ENCODE results near the gene UBALD2. TPM values are rescaled to one million over a fixed set of nuclear protein-coding genes. Genes with fewer than 3 reads are reported as not detected.
"Not testable (repeated sequence)": the region's sequence is repeated elsewhere in the genome, so short reads cannot be mapped to it uniquely, and the experiment has no call there.

Gene UBALD2
- total and polyA plus RNA-seq, 9 donors = 10.8 to 27.3 (median 18.2) TPM

DNA sequence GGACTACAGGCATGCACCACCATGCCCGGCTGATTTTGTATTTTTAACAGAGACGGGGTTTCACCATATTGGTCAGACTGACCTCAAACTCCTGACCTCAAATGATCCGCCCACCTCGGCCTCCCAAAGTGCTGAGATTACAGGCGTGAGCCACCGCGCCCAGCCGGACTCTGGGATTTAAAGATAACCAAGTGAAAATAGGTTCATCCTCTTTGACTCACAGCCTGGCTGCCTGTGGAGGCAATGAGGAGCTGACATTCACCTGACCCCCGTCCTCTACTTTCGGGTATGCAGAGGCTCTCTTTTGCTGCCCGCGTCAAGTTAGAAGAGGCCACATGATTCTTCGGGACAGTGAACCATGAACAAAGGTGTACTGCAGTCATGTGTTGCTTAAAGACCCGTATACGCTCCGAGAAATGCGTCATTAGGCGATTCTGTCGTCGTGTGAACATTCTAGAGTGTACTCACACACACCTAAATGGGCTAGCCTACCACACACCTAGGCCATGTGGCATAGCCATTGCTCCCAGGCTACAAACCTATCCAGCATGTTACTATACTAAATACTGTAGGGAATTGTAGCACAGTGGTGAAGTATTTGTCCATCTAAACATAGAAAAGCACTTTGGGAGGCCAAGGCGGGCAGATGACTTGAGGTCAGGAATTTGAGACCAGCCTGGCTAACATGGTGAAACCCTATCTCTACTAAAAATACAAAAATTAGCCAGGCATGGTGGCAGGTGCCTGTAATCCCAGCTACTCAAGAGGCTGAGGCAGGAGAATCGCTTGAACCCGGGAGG is 12.0 kb upstream of the UBALD2 start:
- WGBS (ENCODE audit: insufficient coverage) = 93% methylated on average over 14 of the region's 23 CpGs
- Histone ChIP-seq H3K27ac (ENCODE audit: low read length) (peak overlapping the region; percentile 20), H3K4me1 (ENCODE audit: control insufficient read depth, insufficient read depth, low read length) (peaks cover 21% of the 10 kb centered on the region)
- not testable (repeated sequence) for H3K9me3 ChIP-seq (replicated peaks; ENCODE audit: control insufficient read depth, low read depth, low read length); H3K4me3 ChIP-seq (ENCODE audit: low read length); DNase-seq; H3K27me3 ChIP-seq (ENCODE audit: control insufficient read depth, insufficient read depth, low read length); H3K36me3 ChIP-seq (ENCODE audit: control insufficient read depth, insufficient read depth, low read length)

DNA sequence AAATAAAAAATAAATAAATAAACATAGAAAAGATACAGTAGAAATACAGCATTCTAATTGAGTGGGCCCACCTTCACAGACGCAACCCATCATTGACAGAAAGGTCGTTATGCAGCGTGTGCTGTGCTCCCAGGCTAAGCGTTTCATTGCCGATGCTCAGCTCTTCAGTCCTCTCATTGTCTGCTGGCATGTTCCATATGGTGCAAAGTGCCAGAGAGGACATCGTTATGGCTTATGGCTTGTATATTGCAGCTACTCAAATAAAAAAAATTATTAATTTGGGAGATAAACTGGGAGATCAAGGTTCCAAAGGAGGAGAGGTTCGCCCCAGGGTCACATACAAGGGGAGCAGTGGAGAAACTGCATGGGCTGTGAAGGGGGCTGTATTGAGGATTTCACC is 11.3 kb upstream of the UBALD2 start:
- 87% methylated on average over 6 of the region's 7 CpGs for WGBS (ENCODE audit: insufficient coverage)
- Histone ChIP-seq H3K36me3 (ENCODE audit: control insufficient read depth, insufficient read depth, low read length) (no peaks in the 10 kb centered on the region), H3K4me1 (ENCODE audit: control insufficient read depth, insufficient read depth, low read length) (peaks cover 21% of the 10 kb centered on the region), H3K4me3 (ENCODE audit: low read length) (no peak overlapping the region), H3K27me3 (ENCODE audit: control insufficient read depth, insufficient read depth, low read length) (no peaks in the 10 kb centered on the region), H3K27ac (ENCODE audit: low read length) (no peak overlapping the region), H3K9me3 (replicated peaks; ENCODE audit: control insufficient read depth, low read depth, low read length) (no peaks in the 10 kb centered on the region)
- no peak for DNase-seq

DNA sequence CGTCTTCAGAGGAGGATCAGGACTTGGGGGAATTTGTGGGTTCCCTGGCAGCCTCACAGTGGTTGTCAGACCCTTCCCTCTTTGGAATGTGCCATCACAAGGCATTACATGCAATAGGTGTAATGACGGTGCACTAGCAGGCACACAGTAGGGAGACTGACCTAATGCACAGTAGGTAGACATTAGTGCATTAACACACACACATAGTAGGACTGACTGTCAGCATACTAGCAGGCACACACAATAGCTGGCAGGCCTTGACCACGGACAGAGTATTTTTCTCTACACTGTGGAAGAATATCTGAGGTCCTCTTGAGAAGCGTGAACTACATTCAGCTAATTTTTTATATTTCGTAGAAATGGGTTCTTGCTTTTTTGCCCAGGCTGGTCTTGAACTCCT is 10.9 kb upstream of the UBALD2 start:
- no peak overlapping the region for H3K4me3 ChIP-seq (ENCODE audit: low read length)
- H3K27ac ChIP-seq (ENCODE audit: low read length) = no peak overlapping the region
- 87% methylated on average over 5 of the region's 5 CpGs for WGBS (ENCODE audit: insufficient coverage)
- no peaks in the 10 kb centered on the region for H3K9me3 ChIP-seq (replicated peaks; ENCODE audit: control insufficient read depth, low read depth, low read length)
- peaks cover 21% of the 10 kb centered on the region for H3K4me1 ChIP-seq (ENCODE audit: control insufficient read depth, insufficient read depth, low read length)
- DNase-seq = no peak
- H3K36me3 ChIP-seq (ENCODE audit: control insufficient read depth, insufficient read depth, low read length) = no peaks in the 10 kb centered on the region
- no peaks in the 10 kb centered on the region for H3K27me3 ChIP-seq (ENCODE audit: control insufficient read depth, insufficient read depth, low read length)

GRCh38 chr17:76255801-76256429 is 9.2 kb upstream of the UBALD2 start:
- H3K27me3 ChIP-seq (ENCODE audit: control insufficient read depth, insufficient read depth, low read length) = no peaks in the 10 kb centered on the region

DNA sequence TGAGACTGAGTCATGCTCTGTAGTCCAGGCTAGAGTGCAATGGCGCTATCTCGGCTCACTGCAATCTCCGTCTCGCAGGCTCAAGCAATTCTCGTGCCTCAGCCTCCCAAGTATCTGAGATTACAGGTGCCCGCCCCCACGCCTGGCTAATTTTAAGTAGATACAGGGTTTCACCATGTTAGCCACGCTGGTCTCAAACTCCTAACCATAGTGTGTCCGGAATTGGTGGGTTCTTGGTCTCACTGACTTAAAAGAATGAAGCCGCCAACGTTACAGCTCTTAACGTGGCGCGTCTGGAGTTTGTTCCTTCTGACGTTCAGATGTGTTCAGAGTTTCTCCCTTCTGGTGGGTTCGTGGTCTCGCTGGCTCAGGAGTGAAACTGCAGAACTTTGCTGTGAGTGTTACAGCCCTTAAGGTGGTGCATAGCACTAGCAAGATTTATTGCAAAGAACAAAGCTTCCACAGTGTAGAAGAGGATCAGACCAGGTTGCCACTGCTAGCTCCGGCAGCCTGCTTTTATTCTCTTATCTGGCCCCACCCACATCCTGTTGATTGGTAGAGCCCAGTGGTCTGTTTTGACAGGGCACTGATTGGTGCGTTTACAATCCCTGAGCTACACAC is 8.6 kb upstream of the UBALD2 start:
- not testable (repeated sequence) for H3K9me3 ChIP-seq (replicated peaks; ENCODE audit: control insufficient read depth, low read depth, low read length); H3K4me3 ChIP-seq (ENCODE audit: low read length); H3K27me3 ChIP-seq (ENCODE audit: control insufficient read depth, insufficient read depth, low read length); H3K36me3 ChIP-seq (ENCODE audit: control insufficient read depth, insufficient read depth, low read length); DNase-seq; H3K27ac ChIP-seq (ENCODE audit: low read length)
- H3K4me1 ChIP-seq (ENCODE audit: control insufficient read depth, insufficient read depth, low read length) = peaks cover 23% of the 10 kb centered on the region
- 84% methylated on average over 15 of the region's 19 CpGs for WGBS (ENCODE audit: insufficient coverage)

More at GRCh38 chr17:76255801-76256429, 9.2 kb upstream of the UBALD2 start:
- WGBS (ENCODE audit: insufficient coverage) = 61% methylated on average over 4 of the region's 6 CpGs
- no peak for DNase-seq
- Histone ChIP-seq H3K36me3 (ENCODE audit: control insufficient read depth, insufficient read depth, low read length) (no peaks in the 10 kb centered on the region), H3K4me3 (ENCODE audit: low read length) (no peak overlapping the region), H3K9me3 (replicated peaks; ENCODE audit: control insufficient read depth, low read depth, low read length) (no peaks in the 10 kb centered on the region), H3K4me1 (ENCODE audit: control insufficient read depth, insufficient read depth, low read length) (peaks cover 21% of the 10 kb centered on the region), H3K27ac (ENCODE audit: low read length) (no peak overlapping the region)

DNA sequence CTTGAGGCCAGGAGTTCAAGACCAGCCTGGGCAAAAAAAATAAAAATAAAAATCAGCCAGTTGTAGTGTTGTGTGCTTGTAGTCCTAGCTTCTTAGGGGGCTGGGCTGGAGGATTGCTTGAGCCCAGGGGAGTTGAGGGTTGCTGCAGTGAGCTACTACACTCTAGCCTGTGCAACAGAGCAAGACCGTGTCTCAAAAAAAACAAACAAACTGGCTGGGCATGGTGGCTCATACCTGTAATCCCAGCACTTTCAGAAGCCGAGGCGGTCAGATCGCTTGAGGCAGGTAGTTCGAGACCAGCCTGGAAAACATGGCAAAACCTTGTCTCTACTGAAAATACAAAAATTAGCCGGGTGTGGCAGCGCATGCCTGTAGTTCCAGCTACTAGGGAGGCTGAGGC is 4.9 kb upstream of the UBALD2 start:
- 100% methylated on average over 2 of the region's 7 CpGs for WGBS (ENCODE audit: insufficient coverage)
- Histone ChIP-seq H3K36me3 (ENCODE audit: control insufficient read depth, insufficient read depth, low read length) (no peaks in the 10 kb centered on the region), H3K4me3 (ENCODE audit: low read length) (no peak overlapping the region), H3K27me3 (ENCODE audit: control insufficient read depth, insufficient read depth, low read length) (no peaks in the 10 kb centered on the region), H3K9me3 (replicated peaks; ENCODE audit: control insufficient read depth, low read depth, low read length) (no peaks in the 10 kb centered on the region), H3K4me1 (ENCODE audit: control insufficient read depth, insufficient read depth, low read length) (peaks cover 10% of the 10 kb centered on the region), H3K27ac (ENCODE audit: low read length) (no peak overlapping the region)
- DNase-seq = no peak

GRCh38 chr17:76260669-76261068 is 4.5 kb upstream of the UBALD2 start:
- Histone ChIP-seq H3K9me3 (replicated peaks; ENCODE audit: control insufficient read depth, low read depth, low read length) (no peaks in the 10 kb centered on the region), H3K36me3 (ENCODE audit: control insufficient read depth, insufficient read depth, low read length) (no peaks in the 10 kb centered on the region), H3K4me1 (ENCODE audit: control insufficient read depth, insufficient read depth, low read length) (peaks cover 10% of the 10 kb centered on the region), H3K4me3 (ENCODE audit: low read length) (no peak overlapping the region), H3K27ac (ENCODE audit: low read length) (no peak overlapping the region), H3K27me3 (ENCODE audit: control insufficient read depth, insufficient read depth, low read length) (no peaks in the 10 kb centered on the region)
- DNase-seq = no peak
- 60% methylated on average over 2 of the region's 5 CpGs for WGBS (ENCODE audit: insufficient coverage)

DNA sequence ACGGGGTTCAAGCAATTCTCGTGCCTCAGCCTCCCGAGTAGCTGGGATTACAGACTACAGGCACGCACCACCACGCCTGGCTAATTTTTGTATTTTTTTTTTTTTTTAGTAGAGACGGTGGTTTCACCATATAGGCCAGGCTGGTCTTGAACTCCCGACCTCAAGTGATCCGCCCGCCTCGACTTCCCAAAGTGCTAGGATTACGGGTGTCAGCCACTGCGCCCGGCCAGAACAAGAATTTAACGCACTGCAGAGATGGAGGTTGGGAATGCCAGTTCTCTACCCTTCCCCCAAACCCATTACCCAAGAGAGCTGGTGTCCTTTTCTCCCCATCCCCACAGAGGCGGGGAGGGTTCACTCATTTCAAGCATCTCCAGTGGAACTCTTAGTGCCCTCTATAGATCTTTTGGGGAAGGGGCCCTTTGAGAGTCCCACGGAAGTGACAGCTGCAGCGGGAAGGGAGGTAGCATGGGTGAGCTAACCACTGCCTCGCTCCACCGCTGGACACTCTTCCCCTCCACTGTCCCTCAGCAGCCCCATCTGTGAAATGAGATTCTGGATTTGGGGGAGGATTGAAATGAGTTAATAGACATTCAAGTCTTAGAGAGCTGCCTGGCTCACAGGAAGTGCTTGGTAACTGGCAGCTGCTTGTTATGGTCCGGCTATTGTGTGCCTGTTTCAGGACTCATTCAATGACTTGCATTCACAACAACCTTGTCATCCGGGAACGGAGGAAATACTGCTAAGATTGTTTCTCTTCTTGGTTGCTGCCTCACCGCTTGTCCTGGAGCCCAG is 3.5 kb upstream of the UBALD2 start:
- H3K27ac ChIP-seq (ENCODE audit: low read length) = peak overlapping the region; percentile 82
- H3K9me3 ChIP-seq (replicated peaks; ENCODE audit: control insufficient read depth, low read depth, low read length) = no peaks in the 10 kb centered on the region
- H3K4me3 ChIP-seq (ENCODE audit: low read length) = no peak overlapping the region
- peaks cover 14% of the 10 kb centered on the region for H3K4me1 ChIP-seq (ENCODE audit: control insufficient read depth, insufficient read depth, low read length)
- no peaks in the 10 kb centered on the region for H3K27me3 ChIP-seq (ENCODE audit: control insufficient read depth, insufficient read depth, low read length)
- 83% methylated on average over 7 of the region's 23 CpGs for WGBS (ENCODE audit: insufficient coverage)
- H3K36me3 ChIP-seq (ENCODE audit: control insufficient read depth, insufficient read depth, low read length) = no peaks in the 10 kb centered on the region
- DNase-seq = peak; percentile 45

GRCh38 chr17:76262732-76263344 is 2.3 kb upstream of the UBALD2 start:
- 63% methylated on average over 9 of the region's 9 CpGs for WGBS (ENCODE audit: insufficient coverage)
- H3K4me1 ChIP-seq (ENCODE audit: control insufficient read depth, insufficient read depth, low read length) = peaks cover 26% of the 10 kb centered on the region

More at GRCh38 chr17:76262732-76263344, 2.3 kb upstream of the UBALD2 start:
- Histone ChIP-seq H3K27me3 (ENCODE audit: control insufficient read depth, insufficient read depth, low read length) (no peaks in the 10 kb centered on the region), H3K4me3 (ENCODE audit: low read length) (no peak overlapping the region), H3K36me3 (ENCODE audit: control insufficient read depth, insufficient read depth, low read length) (peaks cover 3% of the 10 kb centered on the region), H3K9me3 (replicated peaks; ENCODE audit: control insufficient read depth, low read depth, low read length) (no peaks in the 10 kb centered on the region), H3K27ac (ENCODE audit: low read length) (peak overlapping the region; percentile 57)
- no peak for DNase-seq
